ENCODE data around the gene NLRP3. TPM values are rescaled to one million over a fixed set of nuclear protein-coding genes. Genes with fewer than 3 reads are reported as not detected.
"Not testable (repeated sequence)": the region's sequence is repeated elsewhere in the genome, so short reads cannot be mapped to it uniquely, and the experiment has no call there.

The NLRP3 gene
- total RNA-seq, 1 donor from 2014 or later, result 0.66 TPM

GRCh38 chr1:247376659-247377058 is 39.3 kb upstream of the NLRP3 start:
- Histone ChIP-seq H3K9me3 (replicated peaks) (no peaks in the 10 kb centered on the region), H3K27me3 (ENCODE audit: low read depth) (peaks cover 24% of the 10 kb centered on the region), H3K36me3 (no peaks in the 10 kb centered on the region), H3K4me1 (peaks cover 9% of the 10 kb centered on the region), H3K27ac (replicated peaks) (no peak overlapping the region), H3K4me3 (no peak overlapping the region)
- intact Hi-C loops (cut with micrococcal nuclease), result no loop called here
- TF ChIP-seq CTCF (IDR thresholded peaks at IDR 0.05; ENCODE audit: borderline replicate concordance), result no peak
- no peak for DNase-seq

GRCh38 chr1:247377656-247378055 is 38.3 kb upstream of the NLRP3 start:
- intact Hi-C loops (cut with micrococcal nuclease); DNase-seq: not testable (repeated sequence)

GRCh38 chr1:247378334-247379073 is 37.5 kb upstream of the NLRP3 start:
- intact Hi-C loops (cut with micrococcal nuclease), result no loop called here
- TF ChIP-seq CTCF (IDR thresholded peaks at IDR 0.05; ENCODE audit: borderline replicate concordance), result no peak
- Histone ChIP-seq H3K4me1 (peaks cover 5% of the 10 kb centered on the region), H3K27ac (replicated peaks) (no peak overlapping the region), H3K9me3 (replicated peaks) (no peaks in the 10 kb centered on the region), H3K27me3 (ENCODE audit: low read depth) (peaks cover 24% of the 10 kb centered on the region), H3K36me3 (no peaks in the 10 kb centered on the region), H3K4me3 (no peak overlapping the region)
- no peak for DNase-seq

More at GRCh38 chr1:247377656-247378055, 38.3 kb upstream of the NLRP3 start:
- H3K9me3 ChIP-seq (replicated peaks); H3K36me3 ChIP-seq; H3K4me3 ChIP-seq; H3K27ac ChIP-seq (replicated peaks); H3K4me1 ChIP-seq: not testable (repeated sequence)
- H3K27me3 ChIP-seq (ENCODE audit: low read depth), result peaks cover 24% of the 10 kb centered on the region

- Histone ChIP-seq H3K9me3 (replicated peaks) (no peaks in the 10 kb centered on the region), H3K27ac (replicated peaks) (no peak overlapping the region), H3K4me3 (no peak overlapping the region), H3K27me3 (ENCODE audit: low read depth) (peaks cover 5% of the 10 kb centered on the region), H3K36me3 (no peaks in the 10 kb centered on the region), H3K4me1 (no peaks in the 10 kb centered on the region)
- DNase-seq, result no peak
- intact Hi-C loops (cut with micrococcal nuclease), result no loop called here
- no peak for TF ChIP-seq CTCF (IDR thresholded peaks at IDR 0.05; ENCODE audit: borderline replicate concordance)
Observed at GRCh38 chr1:247385283-247385682, 30.7 kb upstream of the NLRP3 start.

GRCh38 chr1:247386217-247386616 is 29.8 kb upstream of the NLRP3 start:
- no peak for TF ChIP-seq CTCF (IDR thresholded peaks at IDR 0.05; ENCODE audit: borderline replicate concordance)
- intact Hi-C loops (cut with micrococcal nuclease), result no loop called here
- H3K27ac ChIP-seq (replicated peaks), result no peak overlapping the region
- no peak for DNase-seq
- no peak overlapping the region for H3K4me3 ChIP-seq
- H3K4me1 ChIP-seq, result no peaks in the 10 kb centered on the region
- H3K36me3 ChIP-seq, result no peaks in the 10 kb centered on the region
- peaks cover 5% of the 10 kb centered on the region for H3K27me3 ChIP-seq (ENCODE audit: low read depth)
- no peaks in the 10 kb centered on the region for H3K9me3 ChIP-seq (replicated peaks)

GRCh38 chr1:247386687-247387086 is 29.3 kb upstream of the NLRP3 start:
- H3K9me3 ChIP-seq (replicated peaks), result no peaks in the 10 kb centered on the region
- peaks cover 5% of the 10 kb centered on the region for H3K27me3 ChIP-seq (ENCODE audit: low read depth)
- intact Hi-C loops (cut with micrococcal nuclease), result no loop called here
- no peak for DNase-seq
- no peaks in the 10 kb centered on the region for H3K4me1 ChIP-seq
- H3K27ac ChIP-seq (replicated peaks), result no peak overlapping the region
- no peak overlapping the region for H3K4me3 ChIP-seq
- TF ChIP-seq CTCF (IDR thresholded peaks at IDR 0.05; ENCODE audit: borderline replicate concordance), result no peak
- H3K36me3 ChIP-seq, result no peaks in the 10 kb centered on the region

Data from left ventricle myocardium inferior (tissue), 1 donor.